ENCODE measurements around the gene PLCB4.

DNA sequence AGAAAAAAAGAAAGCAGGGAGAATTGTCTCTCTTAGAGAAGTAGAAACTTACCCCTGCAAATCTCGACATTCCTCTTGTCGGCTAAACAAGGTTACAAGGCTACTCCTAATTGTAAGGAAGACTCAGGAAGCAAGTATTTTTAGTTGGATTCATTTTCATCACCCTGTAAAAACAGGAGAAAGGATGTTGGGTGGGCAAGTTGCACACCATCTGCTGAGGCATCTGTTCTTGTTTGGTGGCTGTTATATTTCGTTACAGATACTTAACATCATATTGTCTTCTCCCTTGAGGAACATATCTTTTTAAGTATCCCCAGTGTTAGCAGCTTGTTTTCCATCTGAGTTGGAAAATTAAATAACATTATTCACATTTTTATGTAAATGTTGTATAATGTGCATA lies 187.5 kb downstream of the PLCB4 start:
- TF ChIP-seq, protein P1, sequence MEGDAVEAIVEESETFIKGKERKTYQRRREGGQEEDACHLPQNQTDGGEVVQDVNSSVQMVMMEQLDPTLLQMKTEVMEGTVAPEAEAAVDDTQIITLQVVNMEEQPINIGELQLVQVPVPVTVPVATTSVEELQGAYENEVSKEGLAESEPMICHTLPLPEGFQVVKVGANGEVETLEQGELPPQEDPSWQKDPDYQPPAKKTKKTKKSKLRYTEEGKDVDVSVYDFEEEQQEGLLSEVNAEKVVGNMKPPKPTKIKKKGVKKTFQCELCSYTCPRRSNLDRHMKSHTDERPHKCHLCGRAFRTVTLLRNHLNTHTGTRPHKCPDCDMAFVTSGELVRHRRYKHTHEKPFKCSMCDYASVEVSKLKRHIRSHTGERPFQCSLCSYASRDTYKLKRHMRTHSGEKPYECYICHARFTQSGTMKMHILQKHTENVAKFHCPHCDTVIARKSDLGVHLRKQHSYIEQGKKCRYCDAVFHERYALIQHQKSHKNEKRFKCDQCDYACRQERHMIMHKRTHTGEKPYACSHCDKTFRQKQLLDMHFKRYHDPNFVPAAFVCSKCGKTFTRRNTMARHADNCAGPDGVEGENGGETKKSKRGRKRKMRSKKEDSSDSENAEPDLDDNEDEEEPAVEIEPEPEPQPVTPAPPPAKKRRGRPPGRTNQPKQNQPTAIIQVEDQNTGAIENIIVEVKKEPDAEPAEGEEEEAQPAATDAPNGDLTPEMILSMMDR (IDR thresholded peaks at IDR 0.05): no peak
- no peak for TF ChIP-seq POLR2A (IDR thresholded peaks at IDR 0.05)

Measured in vagina (tissue), 2 donors.